OCI-LY7 (cell line): Measurements from ENCODE around the gene LTB4R. TPM values are rescaled to one million over a fixed set of nuclear protein-coding genes. Genes with fewer than 3 reads are reported as not detected.

Source experiments
- BruUV-seq: library from RNA; stranded (reverse); fragments of 400-500 nt; replicated peaks from 2 replicates; lab custom pipeline; 2021; lab: Mats Ljungman, UMichigan
- CTCF ChIA-PET: fragments of 300-600 bp; sonication (Branson Sonifier 250); formaldehyde crosslinking; loops from one replicate; lab custom pipeline; 2022; ENCODE audit warnings: antibody characterized with exemption; ENCODE audit not compliant: unreplicated experiment; lab: Charles Lee
- POLR2A ChIA-PET: fragments of 300-600 bp; sonication (Branson Sonifier 250); formaldehyde crosslinking; loops from one replicate; lab custom pipeline; 2022; ENCODE audit warnings: antibody characterized with exemption; lab: Charles Lee
- DNase-seq: peaks from one replicate; pipeline ENCODE4 v3.0.0-alpha.2; 2015; ENCODE audit warnings: low spot score
- H2AFZ ChIP-seq: fragments of 200-600 bp; sonication (generic), shearing (Covaris generic); 2 replicates; pipeline ENCODE4 v1.6.1; 2014; ENCODE audit warnings: mild to moderate bottlenecking, antibody characterized with exemption, low read length, moderate library complexity
- H3K27ac ChIP-seq: fragments of 200-600 bp; sonication (generic); 2 replicates; pipeline ENCODE4 v1.5.1; 2014; ENCODE audit warnings: mixed run types, low read depth, mild to moderate bottlenecking, moderate library complexity, low read length, inconsistent platforms; ENCODE audit not compliant: poor library complexity, severe bottlenecking
- H3K36me3 ChIP-seq: fragments of 200-600 bp; sonication (generic); 2 replicates; pipeline ENCODE4 v1.6.1; 2014; ENCODE audit warnings: mild to moderate bottlenecking, antibody characterized with exemption, low read length, moderate library complexity, mixed read lengths; ENCODE audit not compliant: insufficient read depth
- H3K4me1 ChIP-seq: fragments of 200-600 bp; sonication (generic); 2 replicates; pipeline ENCODE4 v1.5.1; 2014; ENCODE audit warnings: mild to moderate bottlenecking, low read length; ENCODE audit not compliant: insufficient read depth, poor library complexity, severe bottlenecking
- H3K4me2 ChIP-seq: fragments of 200-600 bp; sonication (generic); 2 replicates; pipeline ENCODE4 v1.6.1; 2014; ENCODE audit warnings: mild to moderate bottlenecking, low read length
- H3K4me3 ChIP-seq: fragments of 200-600 bp; sonication (generic); 2 replicates; pipeline ENCODE4 v1.5.1; 2014; ENCODE audit warnings: mild to moderate bottlenecking, low read depth, low read length; ENCODE audit not compliant: poor library complexity, severe bottlenecking
- H3K79me2 ChIP-seq: fragments of 200-600 bp; sonication (generic); 2 replicates; pipeline ENCODE4 v1.6.1; 2016; ENCODE audit warnings: low read depth, mild to moderate bottlenecking, low read length, moderate library complexity, mixed read lengths; ENCODE audit not compliant: insufficient read depth
- H3K9me2 ChIP-seq: fragments of 200-600 bp; sonication (generic); 2 replicates; pipeline ENCODE4 v1.6.1; 2016; ENCODE audit warnings: mild to moderate bottlenecking, low read length, mixed read lengths; ENCODE audit not compliant: insufficient read depth
- H3K9me3 ChIP-seq: fragments of 200-600 bp; sonication (generic); 2 replicates; pipeline ENCODE4 v1.6.1; 2014; ENCODE audit warnings: mild to moderate bottlenecking, mixed run types, low read length, mixed read lengths
- H4K20me1 ChIP-seq: fragments of 200-600 bp; sonication (generic); 2 replicates; pipeline ENCODE4 v1.6.1; 2014; ENCODE audit warnings: mild to moderate bottlenecking, antibody characterized with exemption, low read length, moderate library complexity, mixed read lengths; ENCODE audit not compliant: insufficient read depth
- EZH2phosphoT487 ChIP-seq: fragments of 200-600 bp; sonication (generic); IDR thresholded peaks from 2 replicates; pipeline ENCODE4 v1.6.1; 2018; ENCODE audit warnings: low read depth, borderline replicate concordance, mild to moderate bottlenecking, mixed run types, antibody characterized with exemption, low read length, moderate library complexity, mixed read lengths
- intact Hi-C: fragments of 100-400 bp; cut with micrococcal nuclease; formaldehyde crosslinking; loops from one replicate; pipeline ENCODE4 v1.10.0; 2022; ENCODE audit not compliant: unreplicated experiment
- total RNA-seq, 2 experiments: library from RNA; depleted of rRNA in 1 of 2; stranded (reverse); fragments of >200 nt in 1 of 2; shearing (Covaris generic) in 1 of 2; gene quantifications; 2 replicates each; pipeline ENCODE4 v1.2.3, GENCODE V29; 2014 to 2022
- TF ChIP-seq, protein P1 (sequence below): fragments of 200-600 bp; sonication (generic); conservative IDR thresholded peaks from 2 replicates; pipeline ENCODE4 v1.5.1; 2014; ENCODE audit warnings: mild to moderate bottlenecking, antibody characterized with exemption, low read length, moderate library complexity, mixed read lengths

LTB4R gene
- total RNA-seq, 2 experiments from 2014 or later, result 15.8 to 28.3 TPM

DNA sequence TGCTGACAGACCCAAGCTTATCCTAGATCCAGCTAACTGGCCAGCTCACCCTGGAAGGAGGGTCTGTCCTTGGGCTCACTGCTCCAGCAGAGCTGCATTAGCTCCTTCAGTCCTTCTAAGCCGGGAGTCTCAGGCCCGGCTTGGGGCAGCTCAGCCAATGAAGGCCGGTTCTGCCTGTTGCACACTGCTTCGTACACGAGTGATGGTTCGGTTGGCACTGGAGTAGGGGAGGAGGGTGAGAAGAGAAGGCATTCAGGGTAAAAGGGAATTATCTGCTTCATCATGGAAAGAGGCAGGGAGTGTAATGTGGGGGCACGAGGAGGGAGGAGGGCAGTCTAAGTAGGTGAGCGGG, 26.5 kb downstream of the LTB4R start:
- CTCF ChIA-PET, result interaction anchor here (3.6 kb wide), 1 partner anchor 94 kb away, joined by 16 read pairs; no protein-coding TSS in a partner anchor
- H2AFZ ChIP-seq, result no peak overlapping the region
- no peak for DNase-seq
- intact Hi-C loops, result loop anchor here (10.0 kb wide), 1 partner anchor 337 kb away; no protein-coding TSS in a partner anchor
- H3K4me1 ChIP-seq, result peaks cover 30% of the 10 kb centered on the region
- H3K9me2 ChIP-seq, result no peaks in the 10 kb centered on the region
- no peak overlapping the region for H3K4me3 ChIP-seq
- H3K27ac ChIP-seq, result no peak overlapping the region
- H3K36me3 ChIP-seq, result no peaks in the 10 kb centered on the region
- no peaks in the 10 kb centered on the region for H3K79me2 ChIP-seq
- no peaks in the 10 kb centered on the region for H3K9me3 ChIP-seq
- H3K4me2 ChIP-seq, result no peak overlapping the region
- no TSS peak for BruUV-seq
- POLR2A ChIA-PET, result no interaction called here
- no peaks in the 10 kb centered on the region for H4K20me1 ChIP-seq
- TF ChIP-seq, protein P1, sequence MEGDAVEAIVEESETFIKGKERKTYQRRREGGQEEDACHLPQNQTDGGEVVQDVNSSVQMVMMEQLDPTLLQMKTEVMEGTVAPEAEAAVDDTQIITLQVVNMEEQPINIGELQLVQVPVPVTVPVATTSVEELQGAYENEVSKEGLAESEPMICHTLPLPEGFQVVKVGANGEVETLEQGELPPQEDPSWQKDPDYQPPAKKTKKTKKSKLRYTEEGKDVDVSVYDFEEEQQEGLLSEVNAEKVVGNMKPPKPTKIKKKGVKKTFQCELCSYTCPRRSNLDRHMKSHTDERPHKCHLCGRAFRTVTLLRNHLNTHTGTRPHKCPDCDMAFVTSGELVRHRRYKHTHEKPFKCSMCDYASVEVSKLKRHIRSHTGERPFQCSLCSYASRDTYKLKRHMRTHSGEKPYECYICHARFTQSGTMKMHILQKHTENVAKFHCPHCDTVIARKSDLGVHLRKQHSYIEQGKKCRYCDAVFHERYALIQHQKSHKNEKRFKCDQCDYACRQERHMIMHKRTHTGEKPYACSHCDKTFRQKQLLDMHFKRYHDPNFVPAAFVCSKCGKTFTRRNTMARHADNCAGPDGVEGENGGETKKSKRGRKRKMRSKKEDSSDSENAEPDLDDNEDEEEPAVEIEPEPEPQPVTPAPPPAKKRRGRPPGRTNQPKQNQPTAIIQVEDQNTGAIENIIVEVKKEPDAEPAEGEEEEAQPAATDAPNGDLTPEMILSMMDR, result no peak
- TF ChIP-seq EZH2phosphoT487, result no peak

DNA sequence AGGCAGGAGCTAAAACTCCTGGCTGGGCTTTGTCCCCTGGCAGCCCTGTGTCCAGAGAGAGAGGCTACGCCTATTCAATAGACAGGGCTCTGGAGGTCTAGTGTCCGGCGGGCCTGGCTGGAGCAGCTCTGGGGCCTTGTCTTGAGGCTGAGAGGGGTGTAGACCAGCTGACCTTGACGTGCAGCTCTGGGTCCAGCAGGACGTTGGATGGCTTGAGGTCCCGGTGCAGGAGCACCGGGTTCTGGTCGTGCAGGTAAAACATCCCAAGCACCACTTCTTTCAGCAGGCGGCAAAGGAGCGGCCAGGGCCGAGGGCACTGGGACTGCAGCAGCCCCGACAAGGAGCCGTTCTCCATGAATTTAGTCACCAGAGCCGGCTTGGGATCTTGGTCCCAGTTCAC, 27.5 kb downstream of the LTB4R start:
- no peaks in the 10 kb centered on the region for H4K20me1 ChIP-seq
- DNase-seq, result no peak
- H3K27ac ChIP-seq, result no peak overlapping the region
- H3K9me3 ChIP-seq, result no peaks in the 10 kb centered on the region
- no peaks in the 10 kb centered on the region for H3K36me3 ChIP-seq
- peaks cover 21% of the 10 kb centered on the region for H3K4me1 ChIP-seq
- BruUV-seq, result no TSS peak
- ChIA-PET POLR2A (interaction anchor here (1.5 kb wide), 1 partner anchor 97 kb away, joined by 3 read pairs; the partner anchor contains the start of gene TINF2), CTCF (interaction anchor here (1.4 to 3.6 kb wide), 2 partner anchors 36 to 92 kb away, joined by 3 to 16 read pairs; no protein-coding TSS in a partner anchor)
- H3K4me3 ChIP-seq, result peak overlapping the region; percentile 71
- H3K79me2 ChIP-seq, result no peaks in the 10 kb centered on the region
- intact Hi-C loops, result loop anchor here (10.0 kb wide), 1 partner anchor 336 kb away; no protein-coding TSS in a partner anchor
- no peak overlapping the region; the same call in 1 of the 2 replicates for H2AFZ ChIP-seq
- peak overlapping the region; percentile 75 for H3K4me2 ChIP-seq
- H3K9me2 ChIP-seq, result no peaks in the 10 kb centered on the region
- no peak for TF ChIP-seq EZH2phosphoT487
- TF ChIP-seq, protein P1, result no peak
